HEK293 (cell line): Measurements from ENCODE around the gene CAMKMT.

Experiments used
- CTCF ChIA-PET: fragments of 350-600 bp; formaldehyde crosslinking; extraction: SDS; loops from one replicate; lab custom pipeline; 2021; ENCODE audit warnings: antibody characterized with exemption; lab: Yijun Ruan, JAX
- POLR2A ChIA-PET: fragments of 300-600 bp; formaldehyde crosslinking; extraction: SDS; loops from one replicate; lab custom pipeline; 2020; ENCODE audit warnings: antibody characterized with exemption, inconsistent platforms; lab: Yijun Ruan, JAX
- H3K27ac ChIP-seq: fragments of 200-500 bp; sonication (Bioruptor generic); 2 replicates; pipeline ENCODE4 v1.5.1; 2014; ENCODE audit warnings: low read depth, low read length, control low read depth, inconsistent platforms; ENCODE audit errors: extremely low read depth
- H3K36me3 ChIP-seq, 2 experiments: fragments of 200-500 bp in 1 of 2; sonication (Bioruptor generic) in 1 of 2; 1 replicate in 1 of 2; 2 replicates in 1 of 2; pipeline ENCODE4 v1.5.1; 2014 to 2017; ENCODE audit warnings: inconsistent platforms in 2 of 2, low read length in 2 of 2; ENCODE audit not compliant: control insufficient read depth in 2 of 2, insufficient read depth in 1 of 2
- H3K4me1 ChIP-seq: fragments of 200-500 bp; sonication (Bioruptor generic); 2 replicates; pipeline ENCODE4 v1.5.1; 2014; ENCODE audit warnings: mild to moderate bottlenecking, low read length, inconsistent platforms; ENCODE audit not compliant: control insufficient read depth, insufficient read depth
- H3K4me3 ChIP-seq: 2 replicates; pipeline ENCODE4 v1.5.1; 2011; ENCODE audit warnings: low read depth, mild to moderate bottlenecking, control low read depth, low read length, moderate library complexity
- H3K9me3 ChIP-seq: fragments of 200-500 bp; sonication (Bioruptor generic); 2 replicates; pipeline ENCODE4 v1.5.1; 2014; ENCODE audit warnings: low read depth, low read length, inconsistent platforms; ENCODE audit not compliant: control insufficient read depth, insufficient read depth
- AEBP2 ChIP-seq: fragments of 450-650 bp; formaldehyde crosslinking; IDR thresholded peaks from 2 replicates; pipeline ENCODE4 v1.5.1; 2016; ENCODE audit warnings: missing biosample characterization, missing genetic modification characterization, borderline replicate concordance
- BCL11A ChIP-seq: fragments of 450-650 bp; formaldehyde crosslinking; IDR thresholded peaks from 2 replicates; pipeline ENCODE4 v1.5.1; 2016; ENCODE audit warnings: low read depth, missing biosample characterization, missing genetic modification characterization
- GFI1B ChIP-seq: fragments of 450-650 bp; formaldehyde crosslinking; IDR thresholded peaks from 2 replicates; pipeline ENCODE4 v1.5.1; 2016; ENCODE audit warnings: missing biosample characterization, missing genetic modification characterization
- KLF8 ChIP-seq: fragments of 450-650 bp; formaldehyde crosslinking; IDR thresholded peaks from 2 replicates; pipeline ENCODE4 v1.5.1; 2016; ENCODE audit warnings: missing biosample characterization, missing genetic modification characterization
- PRDM10 ChIP-seq: fragments of 450-650 bp; formaldehyde crosslinking; IDR thresholded peaks from 2 replicates; pipeline ENCODE4 v1.5.1; 2016; ENCODE audit warnings: missing biosample characterization, missing genetic modification characterization
- SALL2 ChIP-seq: fragments of 450-650 bp; formaldehyde crosslinking; IDR thresholded peaks from 2 replicates; pipeline ENCODE4 v1.5.0; 2017; ENCODE audit warnings: missing biosample characterization, mild to moderate bottlenecking, missing genetic modification characterization, borderline replicate concordance
- ZBTB49 ChIP-seq: fragments of 450-650 bp; formaldehyde crosslinking; IDR thresholded peaks from 2 replicates; pipeline ENCODE4 v1.5.1; 2016; ENCODE audit warnings: missing biosample characterization, missing genetic modification characterization, low read depth
- ZNF16 ChIP-seq: fragments of 450-650 bp; formaldehyde crosslinking; IDR thresholded peaks from 2 replicates; pipeline ENCODE4 v1.5.1; 2016; ENCODE audit warnings: low read depth, missing biosample characterization, missing genetic modification characterization
- ZNF19 ChIP-seq: fragments of 450-650 bp; formaldehyde crosslinking; IDR thresholded peaks from 2 replicates; pipeline ENCODE4; 2016; ENCODE audit warnings: missing biosample characterization, missing genetic modification characterization, low read depth
- ZNF335 ChIP-seq: fragments of 450-650 bp; formaldehyde crosslinking; conservative IDR thresholded peaks from 2 replicates; pipeline ENCODE4 v1.5.1; 2016; ENCODE audit warnings: missing biosample characterization, missing genetic modification characterization
- ZNF404 ChIP-seq: fragments of 450-650 bp; formaldehyde crosslinking; IDR thresholded peaks from 2 replicates; pipeline ENCODE4 v1.5.1; 2017; ENCODE audit warnings: missing biosample characterization, missing genetic modification characterization
- ZNF555 ChIP-seq: fragments of 450-650 bp; formaldehyde crosslinking; conservative IDR thresholded peaks from 2 replicates; pipeline ENCODE4 v1.5.1; 2017; ENCODE audit warnings: missing biosample characterization, mild to moderate bottlenecking, missing genetic modification characterization, inconsistent platforms
- TF ChIP-seq, protein P1 (sequence below): fragments of 450-650 bp; formaldehyde crosslinking; IDR thresholded peaks from 2 replicates; pipeline ENCODE4; 2016; ENCODE audit warnings: missing biosample characterization, missing genetic modification characterization
- TF ChIP-seq, protein P2 (sequence below): fragments of 450-650 bp; formaldehyde crosslinking; IDR thresholded peaks from 2 replicates; pipeline ENCODE4 v1.5.1; 2016; ENCODE audit warnings: missing biosample characterization, missing genetic modification characterization
- TF ChIP-seq, protein P3 (sequence below): fragments of 450-650 bp; formaldehyde crosslinking; IDR thresholded peaks from 2 replicates; pipeline ENCODE4 v1.5.1; 2016; ENCODE audit warnings: missing biosample characterization, missing genetic modification characterization
- TF ChIP-seq, protein P4 (sequence below): fragments of 450-650 bp; formaldehyde crosslinking; IDR thresholded peaks from 2 replicates; pipeline ENCODE4 v1.5.1; 2016; ENCODE audit warnings: missing biosample characterization, missing genetic modification characterization
- TF ChIP-seq, protein P5 (sequence below): fragments of 450-650 bp; formaldehyde crosslinking; IDR thresholded peaks from 2 replicates; pipeline ENCODE4 v1.5.1; 2016; ENCODE audit warnings: missing biosample characterization, missing genetic modification characterization

CAMKMT gene

DNA sequence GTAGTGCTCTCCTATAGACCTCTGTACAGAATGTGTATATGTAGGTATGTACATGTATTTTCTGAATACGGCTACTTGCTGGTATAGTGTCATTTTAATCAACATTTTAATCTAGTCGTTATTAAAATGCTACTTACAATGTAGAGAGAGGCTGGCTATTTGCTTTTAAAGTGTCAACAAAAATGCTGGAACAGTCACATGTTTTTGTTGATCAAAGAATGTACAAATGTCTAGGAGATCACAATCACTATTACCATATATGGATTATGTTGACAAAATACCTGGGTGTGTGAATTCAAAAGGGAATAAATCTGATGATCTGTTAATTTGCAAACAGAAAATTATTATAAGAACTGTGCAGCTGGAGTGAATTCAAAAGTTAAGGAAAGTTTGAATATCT, 170.3 kb downstream of the CAMKMT start (continued):
- TF ChIP-seq ZNF335, result no peak
- TF ChIP-seq ZNF16 (tag by site-specific recombination), result no peak
- no peak for TF ChIP-seq ZBTB49 (tag by site-specific recombination)
- no peak for TF ChIP-seq PRDM10
- TF ChIP-seq, protein P1, sequence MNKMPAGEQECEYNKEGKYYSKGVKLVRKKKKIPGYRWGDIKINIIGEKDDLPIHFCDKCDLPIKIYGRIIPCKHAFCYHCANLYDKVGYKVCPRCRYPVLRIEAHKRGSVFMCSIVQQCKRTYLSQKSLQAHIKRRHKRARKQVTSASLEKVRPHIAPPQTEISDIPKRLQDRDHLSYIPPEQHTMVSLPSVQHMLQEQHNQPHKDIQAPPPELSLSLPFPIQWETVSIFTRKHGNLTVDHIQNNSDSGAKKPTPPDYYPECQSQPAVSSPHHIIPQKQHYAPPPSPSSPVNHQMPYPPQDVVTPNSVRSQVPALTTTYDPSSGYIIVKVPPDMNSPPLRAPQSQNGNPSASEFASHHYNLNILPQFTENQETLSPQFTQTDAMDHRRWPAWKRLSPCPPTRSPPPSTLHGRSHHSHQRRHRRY (tag by site-specific recombination), result no peak
- TF ChIP-seq KLF8 (tag by site-specific recombination), result no peak
- TF ChIP-seq, protein P2, sequence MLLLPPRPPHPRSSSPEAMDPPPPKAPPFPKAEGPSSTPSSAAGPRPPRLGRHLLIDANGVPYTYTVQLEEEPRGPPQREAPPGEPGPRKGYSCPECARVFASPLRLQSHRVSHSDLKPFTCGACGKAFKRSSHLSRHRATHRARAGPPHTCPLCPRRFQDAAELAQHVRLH (tag by site-specific recombination), result no peak

DNA sequence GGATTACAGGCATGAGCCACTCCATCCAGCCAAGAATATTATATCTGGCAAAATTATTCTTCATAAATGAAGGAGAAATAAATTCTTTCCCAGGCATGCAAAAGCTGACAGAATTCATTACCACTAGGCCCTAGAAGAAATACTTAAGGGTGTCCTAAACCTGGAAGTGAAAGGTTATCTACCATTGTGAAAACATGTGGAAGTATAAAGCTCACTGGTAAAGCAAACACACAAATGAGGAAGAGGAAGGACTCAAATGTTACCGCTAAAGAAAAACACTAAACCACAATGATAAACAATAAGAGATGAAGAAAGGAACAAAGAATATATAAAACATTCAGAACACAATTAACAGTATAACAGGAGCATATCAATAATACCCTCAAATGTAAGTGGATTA, 171.8 kb downstream of the CAMKMT start:
- ChIA-PET POLR2A (no interaction called here), CTCF (interaction anchor here (0.6 kb wide), 1 partner anchor 272 kb away, joined by 3 read pairs; no protein-coding TSS in a partner anchor)
- H3K9me3 ChIP-seq, result no peaks in the 10 kb centered on the region
- TF ChIP-seq, protein P3, sequence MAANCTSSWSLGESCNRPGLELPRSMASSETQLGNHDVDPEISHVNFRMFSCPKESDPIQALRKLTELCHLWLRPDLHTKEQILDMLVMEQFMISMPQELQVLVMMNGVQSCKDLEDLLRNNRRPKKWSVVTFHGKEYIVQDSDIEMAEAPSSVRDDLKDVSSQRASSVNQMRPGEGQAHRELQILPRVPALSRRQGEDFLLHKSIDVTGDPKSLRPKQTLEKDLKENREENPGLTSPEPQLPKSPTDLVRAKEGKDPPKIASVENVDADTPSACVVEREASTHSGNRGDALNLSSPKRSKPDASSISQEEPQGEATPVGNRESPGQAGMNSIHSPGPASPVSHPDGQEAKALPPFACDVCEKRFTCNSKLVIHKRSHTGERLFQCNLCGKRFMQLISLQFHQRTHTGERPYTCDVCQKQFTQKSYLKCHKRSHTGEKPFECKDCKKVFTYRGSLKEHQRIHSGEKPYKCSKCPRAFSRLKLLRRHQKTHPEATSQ (tag by site-specific recombination), result no peak
- no peak overlapping the region for H3K4me3 ChIP-seq
- H3K27ac ChIP-seq, result no peak overlapping the region
- H3K4me1 ChIP-seq, result no peaks in the 10 kb centered on the region
- H3K36me3 ChIP-seq, result no peaks in the 10 kb centered on the region

- H3K27ac ChIP-seq, result no peak overlapping the region
- H3K4me1 ChIP-seq, result no peaks in the 10 kb centered on the region
- POLR2A ChIA-PET, result no interaction called here
- CTCF ChIA-PET, result no interaction called here
- H3K9me3 ChIP-seq, result no peaks in the 10 kb centered on the region
- no peak overlapping the region for H3K4me3 ChIP-seq
- no peak for TF ChIP-seq ZNF555 (tag by site-specific recombination)
- no peak for TF ChIP-seq GFI1B (tag by site-specific recombination)
- no peak for TF ChIP-seq SALL2 (tag by site-specific recombination)
- TF ChIP-seq AEBP2, result no peak
- TF ChIP-seq, protein P4, sequence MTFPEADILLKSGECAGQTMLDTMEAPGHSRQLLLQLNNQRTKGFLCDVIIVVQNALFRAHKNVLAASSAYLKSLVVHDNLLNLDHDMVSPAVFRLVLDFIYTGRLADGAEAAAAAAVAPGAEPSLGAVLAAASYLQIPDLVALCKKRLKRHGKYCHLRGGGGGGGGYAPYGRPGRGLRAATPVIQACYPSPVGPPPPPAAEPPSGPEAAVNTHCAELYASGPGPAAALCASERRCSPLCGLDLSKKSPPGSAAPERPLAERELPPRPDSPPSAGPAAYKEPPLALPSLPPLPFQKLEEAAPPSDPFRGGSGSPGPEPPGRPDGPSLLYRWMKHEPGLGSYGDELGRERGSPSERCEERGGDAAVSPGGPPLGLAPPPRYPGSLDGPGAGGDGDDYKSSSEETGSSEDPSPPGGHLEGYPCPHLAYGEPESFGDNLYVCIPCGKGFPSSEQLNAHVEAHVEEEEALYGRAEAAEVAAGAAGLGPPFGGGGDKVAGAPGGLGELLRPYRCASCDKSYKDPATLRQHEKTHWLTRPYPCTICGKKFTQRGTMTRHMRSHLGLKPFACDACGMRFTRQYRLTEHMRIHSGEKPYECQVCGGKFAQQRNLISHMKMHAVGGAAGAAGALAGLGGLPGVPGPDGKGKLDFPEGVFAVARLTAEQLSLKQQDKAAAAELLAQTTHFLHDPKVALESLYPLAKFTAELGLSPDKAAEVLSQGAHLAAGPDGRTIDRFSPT (tag by site-specific recombination), result no peak
- TF ChIP-seq ZNF19 (tag by site-specific recombination), result no peak
- no peak for TF ChIP-seq BCL11A
- TF ChIP-seq ZNF404 (tag by site-specific recombination), result no peak
- TF ChIP-seq, protein P5, sequence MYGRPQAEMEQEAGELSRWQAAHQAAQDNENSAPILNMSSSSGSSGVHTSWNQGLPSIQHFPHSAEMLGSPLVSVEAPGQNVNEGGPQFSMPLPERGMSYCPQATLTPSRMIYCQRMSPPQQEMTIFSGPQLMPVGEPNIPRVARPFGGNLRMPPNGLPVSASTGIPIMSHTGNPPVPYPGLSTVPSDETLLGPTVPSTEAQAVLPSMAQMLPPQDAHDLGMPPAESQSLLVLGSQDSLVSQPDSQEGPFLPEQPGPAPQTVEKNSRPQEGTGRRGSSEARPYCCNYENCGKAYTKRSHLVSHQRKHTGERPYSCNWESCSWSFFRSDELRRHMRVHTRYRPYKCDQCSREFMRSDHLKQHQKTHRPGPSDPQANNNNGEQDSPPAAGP (tag by site-specific recombination), result no peak
- no peaks in the 10 kb centered on the region for H3K36me3 ChIP-seq
Measured at GRCh38 chr2:44535376-44535775, 173.6 kb downstream of the CAMKMT start.
